Choroid plexus epithelial cell (primary cell): ENCODE results near the gene BTBD16.
A peak's percentile ranks its signal among the peaks of the same experiment; 100 is the strongest.

ENCODE experiments used
- DNase-seq: peaks from one replicate; pipeline ENCODE4 v3.0.0-alpha.2; 2010; ENCODE audit warnings: low read depth
- H3K4me3 ChIP-seq: 2 replicates; pipeline ENCODE4 v1.5.1; 2011; ENCODE audit warnings: low read depth, mild to moderate bottlenecking, control low read depth, low read length, moderate library complexity
- TF ChIP-seq, protein P1 (sequence below): conservative IDR thresholded peaks from 2 replicates; pipeline ENCODE4 v1.5.1; 2011; ENCODE audit warnings: low read depth, mild to moderate bottlenecking, control low read depth, inconsistent platforms, low read length, moderate library complexity

BTBD16 gene

GRCh38 chr10:122245897-122246296 lies 25.2 kb upstream of the BTBD16 start:
- TF ChIP-seq, protein P1, sequence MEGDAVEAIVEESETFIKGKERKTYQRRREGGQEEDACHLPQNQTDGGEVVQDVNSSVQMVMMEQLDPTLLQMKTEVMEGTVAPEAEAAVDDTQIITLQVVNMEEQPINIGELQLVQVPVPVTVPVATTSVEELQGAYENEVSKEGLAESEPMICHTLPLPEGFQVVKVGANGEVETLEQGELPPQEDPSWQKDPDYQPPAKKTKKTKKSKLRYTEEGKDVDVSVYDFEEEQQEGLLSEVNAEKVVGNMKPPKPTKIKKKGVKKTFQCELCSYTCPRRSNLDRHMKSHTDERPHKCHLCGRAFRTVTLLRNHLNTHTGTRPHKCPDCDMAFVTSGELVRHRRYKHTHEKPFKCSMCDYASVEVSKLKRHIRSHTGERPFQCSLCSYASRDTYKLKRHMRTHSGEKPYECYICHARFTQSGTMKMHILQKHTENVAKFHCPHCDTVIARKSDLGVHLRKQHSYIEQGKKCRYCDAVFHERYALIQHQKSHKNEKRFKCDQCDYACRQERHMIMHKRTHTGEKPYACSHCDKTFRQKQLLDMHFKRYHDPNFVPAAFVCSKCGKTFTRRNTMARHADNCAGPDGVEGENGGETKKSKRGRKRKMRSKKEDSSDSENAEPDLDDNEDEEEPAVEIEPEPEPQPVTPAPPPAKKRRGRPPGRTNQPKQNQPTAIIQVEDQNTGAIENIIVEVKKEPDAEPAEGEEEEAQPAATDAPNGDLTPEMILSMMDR = no peak
- no peak overlapping the region for H3K4me3 ChIP-seq
- DNase-seq = no peak

- no peak overlapping the region for H3K4me3 ChIP-seq
- DNase-seq = no peak
- TF ChIP-seq, protein P1 = no peak
Measured at GRCh38 chr10:122246830-122247520, 24.1 kb upstream of the BTBD16 start.

GRCh38 chr10:122248356-122249302 lies 22.5 kb upstream of the BTBD16 start:
- H3K4me3 ChIP-seq = no peak overlapping the region
- TF ChIP-seq, protein P1 = no peak
- no peak for DNase-seq

DNA sequence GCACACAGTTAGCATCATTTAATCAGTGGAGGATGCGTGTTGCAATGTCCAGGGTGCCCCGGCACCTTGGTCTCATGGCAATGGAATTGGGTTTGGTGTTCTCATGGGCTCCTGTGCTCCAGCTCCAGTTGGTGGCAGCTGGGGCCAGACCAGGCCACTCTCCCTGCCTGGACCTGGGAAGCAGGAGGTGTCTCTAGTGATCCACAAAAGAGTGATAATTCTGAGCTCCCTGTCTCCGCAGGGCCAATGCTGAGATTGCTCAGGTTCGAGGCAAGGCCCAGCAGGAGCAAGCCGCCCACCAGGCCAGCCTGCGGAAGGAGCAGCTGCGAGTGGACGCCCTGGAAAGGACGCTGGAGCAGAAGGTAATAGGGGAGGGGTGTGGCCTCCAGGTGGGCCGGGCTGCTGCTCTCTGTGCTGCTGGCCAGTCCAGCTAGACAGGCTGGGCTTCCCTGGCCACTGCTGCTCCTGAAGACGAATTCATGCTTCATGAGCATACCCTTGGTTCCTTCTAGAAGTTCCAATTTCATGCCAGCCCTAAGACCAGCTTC lies 21.7 kb upstream of the BTBD16 start:
- H3K4me3 ChIP-seq = no peak overlapping the region
- TF ChIP-seq, protein P1 = no peak
- no peak for DNase-seq

- no peak overlapping the region for H3K4me3 ChIP-seq
- TF ChIP-seq, protein P1 = no peak
- DNase-seq = peak; percentile 44
Measured at GRCh38 chr10:122249991-122250750, 20.9 kb upstream of the BTBD16 start.

- TF ChIP-seq, protein P1 = no peak
- H3K4me3 ChIP-seq = no peak overlapping the region
- no peak for DNase-seq
Measured at GRCh38 chr10:122251459-122252255, 19.4 kb upstream of the BTBD16 start.
